ENCODE data around the gene PLXNA4. TPM values are rescaled to one million over a fixed set of nuclear protein-coding genes. Genes with fewer than 3 reads are reported as not detected.

PLXNA4 gene
- total RNA-seq, 1 experiment from 2014 or later, result 0.10 TPM

DNA sequence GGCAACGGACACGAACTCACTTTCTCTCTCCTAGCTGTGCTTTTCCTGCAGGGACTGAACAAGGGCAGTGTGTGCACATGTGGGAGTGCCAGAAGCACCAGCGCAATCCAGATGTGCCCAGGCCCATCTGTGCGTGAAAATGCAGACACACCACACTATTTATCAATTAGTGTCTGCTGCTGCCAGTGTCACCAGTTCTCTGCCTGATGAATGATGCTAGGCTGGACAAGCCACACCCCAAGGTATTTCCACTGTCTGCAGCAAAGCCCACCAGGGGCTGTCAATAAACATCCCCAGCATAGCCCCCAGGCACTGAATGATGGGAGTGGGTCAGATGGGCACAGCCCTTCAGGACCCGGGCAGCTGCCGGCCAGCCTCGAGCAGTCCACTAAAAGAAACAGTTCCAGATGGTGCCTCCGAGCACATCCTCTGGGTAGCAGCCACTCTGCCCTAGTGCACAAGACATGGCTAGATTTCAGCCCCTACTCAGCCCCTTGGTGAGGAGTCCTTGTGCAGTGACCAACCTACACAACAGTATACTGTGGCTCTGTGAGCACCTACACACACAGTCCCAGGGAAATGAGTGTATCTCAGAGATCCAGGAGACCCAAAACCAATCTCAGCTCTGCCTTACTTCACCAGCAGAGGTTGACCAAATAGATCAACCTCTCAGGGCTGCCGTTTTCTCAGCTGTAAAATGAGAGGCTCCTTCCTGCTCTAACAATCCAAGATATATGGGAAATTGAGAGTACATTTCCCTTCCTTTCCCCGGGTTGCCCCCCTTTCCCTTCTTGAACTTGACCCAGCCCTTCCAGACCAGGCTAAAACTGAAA, 314.7 kb downstream of the PLXNA4 start:
- no peaks in the 10 kb centered on the region; the same call in 1 of the 2 replicates for H3K27me3 ChIP-seq (ENCODE audit: control insufficient read depth, insufficient read depth, low read length)
- no peak for ATAC-seq

DNA sequence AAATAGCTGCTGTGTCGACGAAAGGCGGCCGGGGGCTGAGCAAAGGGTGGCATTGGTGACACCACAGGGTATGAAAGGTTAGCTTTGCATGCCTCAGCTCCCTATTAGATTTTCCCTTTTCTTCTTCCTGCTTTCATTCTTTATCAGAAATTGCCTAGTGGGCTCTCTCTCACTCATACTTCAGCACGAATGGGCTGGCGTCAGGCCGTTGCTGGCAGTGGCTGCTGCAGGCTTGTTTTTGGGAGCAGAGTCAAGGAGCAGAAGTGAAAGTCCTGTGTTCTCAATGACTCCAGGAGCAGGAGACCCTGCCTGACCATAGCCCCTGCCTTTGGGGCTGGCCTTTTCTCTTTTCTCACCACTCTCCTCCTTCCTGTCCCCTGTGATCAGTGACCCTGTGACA, 318.0 kb downstream of the PLXNA4 start:
- no peaks in the 10 kb centered on the region for H3K36me3 ChIP-seq (ENCODE audit: control insufficient read depth, insufficient read depth, low read length)
- ATAC-seq (no peak), DNase-seq (ENCODE audit: low read depth, low spot score) (no peak)
- in situ Hi-C loops (cut with HindIII; ENCODE audit: low pct_unique_long_range_greater_than_20kb, low sequenced_read_pairs), result no loop called here
- TF ChIP-seq, protein P1, sequence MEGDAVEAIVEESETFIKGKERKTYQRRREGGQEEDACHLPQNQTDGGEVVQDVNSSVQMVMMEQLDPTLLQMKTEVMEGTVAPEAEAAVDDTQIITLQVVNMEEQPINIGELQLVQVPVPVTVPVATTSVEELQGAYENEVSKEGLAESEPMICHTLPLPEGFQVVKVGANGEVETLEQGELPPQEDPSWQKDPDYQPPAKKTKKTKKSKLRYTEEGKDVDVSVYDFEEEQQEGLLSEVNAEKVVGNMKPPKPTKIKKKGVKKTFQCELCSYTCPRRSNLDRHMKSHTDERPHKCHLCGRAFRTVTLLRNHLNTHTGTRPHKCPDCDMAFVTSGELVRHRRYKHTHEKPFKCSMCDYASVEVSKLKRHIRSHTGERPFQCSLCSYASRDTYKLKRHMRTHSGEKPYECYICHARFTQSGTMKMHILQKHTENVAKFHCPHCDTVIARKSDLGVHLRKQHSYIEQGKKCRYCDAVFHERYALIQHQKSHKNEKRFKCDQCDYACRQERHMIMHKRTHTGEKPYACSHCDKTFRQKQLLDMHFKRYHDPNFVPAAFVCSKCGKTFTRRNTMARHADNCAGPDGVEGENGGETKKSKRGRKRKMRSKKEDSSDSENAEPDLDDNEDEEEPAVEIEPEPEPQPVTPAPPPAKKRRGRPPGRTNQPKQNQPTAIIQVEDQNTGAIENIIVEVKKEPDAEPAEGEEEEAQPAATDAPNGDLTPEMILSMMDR (IDR thresholded peaks at IDR 0.05), result no peak
- TF ChIP-seq, protein P2, sequence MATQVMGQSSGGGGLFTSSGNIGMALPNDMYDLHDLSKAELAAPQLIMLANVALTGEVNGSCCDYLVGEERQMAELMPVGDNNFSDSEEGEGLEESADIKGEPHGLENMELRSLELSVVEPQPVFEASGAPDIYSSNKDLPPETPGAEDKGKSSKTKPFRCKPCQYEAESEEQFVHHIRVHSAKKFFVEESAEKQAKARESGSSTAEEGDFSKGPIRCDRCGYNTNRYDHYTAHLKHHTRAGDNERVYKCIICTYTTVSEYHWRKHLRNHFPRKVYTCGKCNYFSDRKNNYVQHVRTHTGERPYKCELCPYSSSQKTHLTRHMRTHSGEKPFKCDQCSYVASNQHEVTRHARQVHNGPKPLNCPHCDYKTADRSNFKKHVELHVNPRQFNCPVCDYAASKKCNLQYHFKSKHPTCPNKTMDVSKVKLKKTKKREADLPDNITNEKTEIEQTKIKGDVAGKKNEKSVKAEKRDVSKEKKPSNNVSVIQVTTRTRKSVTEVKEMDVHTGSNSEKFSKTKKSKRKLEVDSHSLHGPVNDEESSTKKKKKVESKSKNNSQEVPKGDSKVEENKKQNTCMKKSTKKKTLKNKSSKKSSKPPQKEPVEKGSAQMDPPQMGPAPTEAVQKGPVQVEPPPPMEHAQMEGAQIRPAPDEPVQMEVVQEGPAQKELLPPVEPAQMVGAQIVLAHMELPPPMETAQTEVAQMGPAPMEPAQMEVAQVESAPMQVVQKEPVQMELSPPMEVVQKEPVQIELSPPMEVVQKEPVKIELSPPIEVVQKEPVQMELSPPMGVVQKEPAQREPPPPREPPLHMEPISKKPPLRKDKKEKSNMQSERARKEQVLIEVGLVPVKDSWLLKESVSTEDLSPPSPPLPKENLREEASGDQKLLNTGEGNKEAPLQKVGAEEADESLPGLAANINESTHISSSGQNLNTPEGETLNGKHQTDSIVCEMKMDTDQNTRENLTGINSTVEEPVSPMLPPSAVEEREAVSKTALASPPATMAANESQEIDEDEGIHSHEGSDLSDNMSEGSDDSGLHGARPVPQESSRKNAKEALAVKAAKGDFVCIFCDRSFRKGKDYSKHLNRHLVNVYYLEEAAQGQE (IDR thresholded peaks at IDR 0.05; ENCODE audit: insufficient read depth in 1 of 2, low read depth in 2 of 2, low read length in 1 of 2), result no peak
- TF ChIP-seq POLR2AphosphoS5 (IDR thresholded peaks at IDR 0.05; ENCODE audit: low read depth, low read length) (no peak), SIN3A (IDR thresholded peaks at IDR 0.05; ENCODE audit: borderline replicate concordance, insufficient read depth, low read depth, low read length) (no peak), TCF7L2 (IDR thresholded peaks at IDR 0.05; ENCODE audit: low read depth, low read length) (no peak)
- intact Hi-C loops (cut with micrococcal nuclease; ENCODE audit: unreplicated experiment), result loop anchor here (10.0 kb wide), 1 partner anchor 313 kb away; no protein-coding TSS in a partner anchor
- CTCF ChIA-PET, result no interaction called here
- H3K27me3 ChIP-seq (ENCODE audit: control insufficient read depth, insufficient read depth, low read length), result no peaks in the 10 kb centered on the region; the same call in 1 of the 2 replicates
- POLR2A ChIA-PET, result no interaction called here
- BruUV-seq (replicated peaks), result no TSS peak
- H3K27ac ChIP-seq (ENCODE audit: low read length), result no peak overlapping the region
- H3K4me1 ChIP-seq (ENCODE audit: control insufficient read depth, insufficient read depth, low read length), result no peaks in the 10 kb centered on the region
- H3K9me3 ChIP-seq (ENCODE audit: control insufficient read depth, insufficient read depth, low read depth, low read length), result no peaks in the 10 kb centered on the region
- H3K4me3 ChIP-seq (ENCODE audit: low read depth in 2 of 2, low read length in 2 of 2), result no peak overlapping the region

More for the DNA sequence above, 314.7 kb downstream of the PLXNA4 start:
- TF ChIP-seq POLR2AphosphoS5 (IDR thresholded peaks at IDR 0.05; ENCODE audit: low read depth, low read length) (no peak), SIN3A (IDR thresholded peaks at IDR 0.05; ENCODE audit: borderline replicate concordance, insufficient read depth, low read depth, low read length) (no peak)
- Histone ChIP-seq H3K4me3 (ENCODE audit: low read depth in 2 of 2, low read length in 2 of 2) (no peak overlapping the region), H3K4me1 (ENCODE audit: control insufficient read depth, insufficient read depth, low read length) (no peaks in the 10 kb centered on the region), H3K9me3 (ENCODE audit: control insufficient read depth, insufficient read depth, low read depth, low read length) (no peaks in the 10 kb centered on the region), H3K27ac (ENCODE audit: low read length) (no peak overlapping the region), H3K36me3 (ENCODE audit: control insufficient read depth, insufficient read depth, low read length) (no peaks in the 10 kb centered on the region)
- no TSS peak for BruUV-seq (replicated peaks)
- ChIA-PET CTCF (no interaction called here), POLR2A (no interaction called here)
- no peak for DNase-seq (ENCODE audit: low read depth, low spot score)
- in situ Hi-C loops (cut with HindIII; ENCODE audit: low pct_unique_long_range_greater_than_20kb, low sequenced_read_pairs) (no loop called here), intact Hi-C loops (cut with micrococcal nuclease; ENCODE audit: unreplicated experiment) (no loop called here)

DNA sequence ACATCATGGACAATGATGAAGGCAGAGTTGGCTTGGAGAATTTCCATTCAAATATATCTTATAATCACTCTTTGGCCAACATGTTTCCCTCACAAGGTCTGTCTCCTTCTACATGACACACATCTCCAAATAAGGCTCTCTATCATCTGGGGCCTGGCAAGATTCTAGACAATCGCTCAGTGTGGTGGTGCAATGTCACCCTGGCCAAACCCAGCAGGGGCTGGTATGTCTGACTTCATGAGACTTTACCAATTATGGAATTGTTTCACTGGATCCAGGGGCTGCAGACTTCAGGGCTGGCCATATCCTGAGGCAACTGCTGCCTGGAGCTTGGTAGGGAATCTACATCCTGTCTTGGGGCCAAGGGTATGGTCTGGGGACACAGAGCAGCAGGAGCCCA, 319.0 kb downstream of the PLXNA4 start:
- no peaks in the 10 kb centered on the region for H3K4me1 ChIP-seq (ENCODE audit: control insufficient read depth, insufficient read depth, low read length)
- H3K9me3 ChIP-seq (ENCODE audit: control insufficient read depth, insufficient read depth, low read depth, low read length), result no peaks in the 10 kb centered on the region
- ATAC-seq (no peak), DNase-seq (ENCODE audit: low read depth, low spot score) (no peak)
- intact Hi-C loops (cut with micrococcal nuclease; ENCODE audit: unreplicated experiment), result loop anchor here (10.0 kb wide), 1 partner anchor 312 kb away; no protein-coding TSS in a partner anchor
- CTCF ChIA-PET, result interaction anchor here (0.6 kb wide), 1 partner anchor 35 kb away, joined by 10 read pairs; no protein-coding TSS in a partner anchor
- in situ Hi-C loops (cut with HindIII; ENCODE audit: low pct_unique_long_range_greater_than_20kb, low sequenced_read_pairs), result no loop called here
- no peak overlapping the region for H3K4me3 ChIP-seq (ENCODE audit: low read depth in 2 of 2, low read length in 2 of 2)
- no peak overlapping the region for H3K27ac ChIP-seq (ENCODE audit: low read length)
- no peaks in the 10 kb centered on the region; the same call in 1 of the 2 replicates for H3K27me3 ChIP-seq (ENCODE audit: control insufficient read depth, insufficient read depth, low read length)
- no peaks in the 10 kb centered on the region for H3K36me3 ChIP-seq (ENCODE audit: control insufficient read depth, insufficient read depth, low read length)
- POLR2A ChIA-PET, result no interaction called here
- TF ChIP-seq POLR2AphosphoS5 (IDR thresholded peaks at IDR 0.05; ENCODE audit: low read depth, low read length) (no peak), TCF7L2 (IDR thresholded peaks at IDR 0.05; ENCODE audit: low read depth, low read length) (no peak), SIN3A (IDR thresholded peaks at IDR 0.05; ENCODE audit: borderline replicate concordance, insufficient read depth, low read depth, low read length) (no peak)
- TF ChIP-seq, protein P1 (IDR thresholded peaks at IDR 0.05), result no peak
- TF ChIP-seq, protein P2 (IDR thresholded peaks at IDR 0.05; ENCODE audit: insufficient read depth in 1 of 2, low read depth in 2 of 2, low read length in 1 of 2), result no peak
- BruUV-seq (replicated peaks), result no TSS peak

Measured in Panc1 (cell line).